Suppressor macrophage treated with lipopolysaccharide for 1 hour (primary cell): ENCODE measurements around the gene STX16.

ENCODE experiments used
- DNase-seq, 3 donors: peaks; one replicate each; pipeline ENCODE4 v3.0.0-alpha.2; 2020 to 2022

STX16 gene

DNA sequence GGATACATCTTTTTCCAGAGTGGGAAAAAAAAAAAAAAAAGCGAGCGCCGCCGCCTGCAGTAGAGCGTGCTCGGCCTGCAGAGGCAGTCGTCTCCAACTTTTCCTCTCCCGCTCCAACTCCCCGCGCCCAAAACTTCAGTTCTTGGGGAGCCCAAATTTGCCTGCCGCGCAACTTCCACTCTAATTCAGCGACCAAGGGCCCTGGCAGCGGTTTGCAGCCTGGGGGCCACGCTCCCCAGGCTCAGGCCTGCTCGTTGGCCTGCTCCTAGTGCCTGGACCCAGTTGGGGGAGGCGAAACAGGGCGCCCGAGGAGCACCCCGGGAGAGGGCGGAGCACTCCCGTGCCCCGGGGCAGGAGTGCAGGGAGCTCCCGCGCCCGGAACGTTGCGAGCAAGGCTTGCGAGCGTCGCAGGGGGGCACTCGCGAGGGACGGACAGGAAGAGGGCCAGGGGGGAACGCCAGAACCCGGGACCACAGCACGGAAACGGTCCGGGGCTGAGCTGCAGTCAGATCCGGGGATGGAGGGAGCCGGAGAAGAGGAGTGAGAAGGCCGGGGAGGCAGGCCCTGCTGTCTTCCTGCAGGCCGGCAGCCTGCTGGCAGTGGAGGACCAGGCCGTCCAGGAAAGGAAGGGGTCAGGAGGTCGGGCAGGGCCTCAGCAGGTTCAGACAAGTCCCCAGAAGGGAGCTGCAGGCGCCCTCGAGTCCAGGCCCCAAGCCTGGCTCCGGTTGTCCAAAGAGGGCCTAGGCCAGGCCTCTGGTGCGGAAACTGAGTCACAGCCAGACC lies at the start of gene STX16:
STX16 (plus strand) TSS at position 508 of the 783 bp plus-strand sequence. CDS start 724 bp downstream, outside the sequence.
- DNase-seq = peak; percentile 94 to 97 (median 96)

- DNase-seq = no peak
Observed at GRCh38 chr20:58602124-58602523, 49.0 kb upstream of the STX16 start.

DNA sequence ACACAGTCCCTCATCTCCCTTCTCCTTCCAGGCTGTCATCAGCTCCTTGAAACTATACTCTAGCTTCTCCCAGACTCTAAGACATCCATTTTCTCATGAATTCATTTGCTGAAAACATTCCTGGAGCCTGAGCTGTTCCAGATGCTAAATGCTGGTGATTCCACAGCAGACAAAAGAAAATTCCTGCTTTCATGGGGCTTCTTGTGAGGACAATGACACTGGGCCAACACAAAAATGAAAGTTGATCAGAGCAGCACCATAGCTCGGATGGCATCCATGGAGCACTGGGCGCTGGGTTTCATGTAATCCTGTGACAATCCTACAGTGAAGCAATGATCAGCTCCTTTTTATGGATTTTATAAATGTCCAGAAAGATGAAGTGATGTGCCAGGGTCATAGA lies 47.4 kb upstream of the STX16 start:
- DNase-seq = no peak

DNA sequence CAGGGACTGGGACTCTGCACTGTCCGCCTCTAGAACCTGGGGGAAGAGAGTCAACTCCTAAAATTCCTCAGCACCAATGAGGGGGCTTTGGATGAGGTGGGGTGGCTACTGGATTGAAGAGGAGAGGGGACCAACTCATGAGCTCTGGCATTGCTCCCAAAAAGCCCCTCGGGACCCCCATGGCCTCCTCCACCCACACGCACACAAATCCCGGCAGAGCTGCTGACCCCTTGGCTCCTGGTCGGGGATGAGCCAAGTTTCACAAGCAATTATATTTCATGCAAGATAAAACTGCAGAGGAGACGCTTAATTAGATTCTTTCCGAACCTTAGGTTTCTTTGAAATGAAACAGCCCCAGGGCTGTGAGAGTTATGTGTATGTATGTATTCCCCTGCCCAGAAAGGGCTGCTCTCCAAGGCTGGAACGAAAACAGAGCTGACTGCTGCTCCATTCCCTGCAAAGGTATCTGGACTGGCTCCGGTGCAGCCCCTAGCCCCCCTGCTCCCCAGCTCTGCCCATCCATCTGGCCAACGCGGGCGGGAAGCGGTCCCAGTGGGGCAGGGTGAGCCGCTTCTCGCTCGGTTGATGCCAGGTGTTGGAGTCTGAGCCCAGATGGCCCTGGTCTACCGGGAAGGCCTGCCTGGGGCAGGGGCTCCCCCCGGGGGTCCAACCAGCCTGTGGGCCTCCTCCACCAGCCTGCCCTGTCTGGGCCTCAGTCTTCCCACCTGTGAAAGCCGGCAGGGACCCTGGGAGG lies 46.8 kb upstream of the STX16 start:
- DNase-seq = no peak

GRCh38 chr20:58605292-58606065 lies 45.6 kb upstream of the STX16 start:
- DNase-seq = no peak

DNA sequence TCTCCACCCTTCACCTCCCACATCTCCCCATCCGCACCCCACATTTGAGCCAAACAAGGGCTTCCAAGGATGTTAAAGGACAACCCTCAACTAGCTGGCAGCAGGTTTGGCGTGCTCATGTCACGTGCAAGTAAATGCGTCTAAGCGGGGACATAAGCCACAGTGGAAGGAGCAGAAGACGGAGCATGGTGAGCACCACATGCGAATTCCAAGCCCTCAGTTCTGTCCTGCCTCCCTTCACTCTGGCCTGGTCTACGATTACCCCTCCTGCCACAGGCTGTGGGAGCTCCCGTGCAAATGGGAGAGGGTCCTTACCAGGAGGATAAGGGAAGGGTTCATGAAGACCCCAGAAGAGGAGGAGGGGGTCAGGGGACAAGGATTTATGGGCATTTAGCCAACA lies 44.9 kb upstream of the STX16 start:
- no peak for DNase-seq

DNA sequence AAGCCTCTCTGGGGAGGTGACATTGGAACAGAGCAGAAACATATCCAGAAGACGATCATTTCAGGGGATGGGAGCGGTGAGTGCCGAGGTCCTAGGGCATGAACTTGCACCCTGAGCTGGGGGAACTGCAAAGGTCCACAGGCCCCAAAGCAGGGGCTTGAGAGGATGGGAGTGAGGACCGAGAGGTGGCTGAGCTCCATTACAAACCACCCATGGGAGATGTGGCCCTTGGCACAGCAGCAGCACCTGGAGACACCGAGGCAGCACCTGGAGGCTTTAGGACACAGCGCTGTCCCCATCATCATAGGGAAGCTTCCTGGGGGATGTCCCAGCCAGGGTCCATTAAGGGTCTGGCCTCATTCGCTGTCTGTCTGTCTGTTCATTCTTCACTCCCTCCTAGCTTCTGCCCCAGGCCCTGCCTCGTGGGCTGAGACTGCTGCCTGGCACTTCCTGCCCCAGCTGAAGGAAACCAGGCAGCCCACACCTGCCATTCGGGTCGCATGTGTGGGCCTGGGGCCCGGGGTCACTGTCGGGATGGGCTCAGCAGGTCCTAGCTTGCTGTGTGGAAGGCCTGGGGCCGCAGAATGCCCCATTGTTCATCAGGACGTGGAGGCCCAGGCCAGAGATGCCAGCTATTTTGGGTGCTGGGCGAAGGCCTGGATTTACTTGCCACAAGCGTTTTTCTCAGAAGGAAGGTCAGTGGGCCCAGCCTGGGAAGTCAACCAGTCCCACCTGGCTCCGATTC lies 42.8 kb upstream of the STX16 start:
- DNase-seq = no peak

- DNase-seq = no peak
Observed at GRCh38 chr20:58609026-58609425, 42.1 kb upstream of the STX16 start.

- DNase-seq = no peak
Observed at GRCh38 chr20:58610071-58610800, 40.8 kb upstream of the STX16 start.

GRCh38 chr20:58610811-58611210 lies 40.3 kb upstream of the STX16 start:
- DNase-seq = no peak

- no peak for DNase-seq
Observed at GRCh38 chr20:58611236-58612030, 39.6 kb upstream of the STX16 start.

GRCh38 chr20:58612121-58612691 lies 38.9 kb upstream of the STX16 start:
- DNase-seq = no peak

DNA sequence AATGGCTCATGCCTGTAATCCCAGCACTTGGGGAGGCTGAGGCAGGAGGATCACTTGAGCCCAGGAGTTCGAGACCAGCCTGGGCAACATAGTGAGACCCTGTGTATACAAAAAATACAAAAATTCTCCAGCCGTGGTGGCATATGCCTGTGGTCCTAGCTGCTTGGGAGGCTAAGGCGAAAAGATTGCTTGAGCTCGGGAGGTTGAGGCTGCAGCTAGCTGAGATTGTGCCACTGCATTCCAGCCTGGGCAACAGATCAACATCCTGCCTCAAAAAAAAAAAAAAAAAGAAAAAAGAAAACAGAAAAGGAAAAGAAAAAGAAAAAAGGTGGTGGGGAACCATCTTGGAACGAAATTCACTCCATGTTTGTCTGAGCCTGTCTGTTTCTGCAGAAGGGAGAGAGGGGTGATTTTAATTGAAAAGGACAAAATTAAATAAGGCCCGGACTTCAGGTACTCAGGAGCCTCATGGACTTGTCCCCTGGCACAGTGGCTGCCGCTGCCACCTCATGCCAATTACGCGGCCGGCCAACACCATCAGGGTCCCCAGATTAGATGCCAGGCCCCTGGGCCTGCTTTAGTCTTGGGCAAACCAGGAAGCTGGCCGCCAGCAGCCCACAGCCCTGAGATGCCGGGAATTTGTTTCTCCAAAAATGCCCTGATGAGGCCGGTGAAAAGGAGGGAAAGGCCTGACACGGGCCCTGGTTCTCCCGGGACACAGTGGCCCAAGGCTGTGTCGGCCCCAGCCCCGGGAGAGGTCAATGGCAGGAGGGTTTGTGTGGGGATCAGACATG lies 37.8 kb upstream of the STX16 start:
- DNase-seq = no peak

- DNase-seq = no peak
Observed at GRCh38 chr20:58614366-58614765, 36.7 kb upstream of the STX16 start.

DNA sequence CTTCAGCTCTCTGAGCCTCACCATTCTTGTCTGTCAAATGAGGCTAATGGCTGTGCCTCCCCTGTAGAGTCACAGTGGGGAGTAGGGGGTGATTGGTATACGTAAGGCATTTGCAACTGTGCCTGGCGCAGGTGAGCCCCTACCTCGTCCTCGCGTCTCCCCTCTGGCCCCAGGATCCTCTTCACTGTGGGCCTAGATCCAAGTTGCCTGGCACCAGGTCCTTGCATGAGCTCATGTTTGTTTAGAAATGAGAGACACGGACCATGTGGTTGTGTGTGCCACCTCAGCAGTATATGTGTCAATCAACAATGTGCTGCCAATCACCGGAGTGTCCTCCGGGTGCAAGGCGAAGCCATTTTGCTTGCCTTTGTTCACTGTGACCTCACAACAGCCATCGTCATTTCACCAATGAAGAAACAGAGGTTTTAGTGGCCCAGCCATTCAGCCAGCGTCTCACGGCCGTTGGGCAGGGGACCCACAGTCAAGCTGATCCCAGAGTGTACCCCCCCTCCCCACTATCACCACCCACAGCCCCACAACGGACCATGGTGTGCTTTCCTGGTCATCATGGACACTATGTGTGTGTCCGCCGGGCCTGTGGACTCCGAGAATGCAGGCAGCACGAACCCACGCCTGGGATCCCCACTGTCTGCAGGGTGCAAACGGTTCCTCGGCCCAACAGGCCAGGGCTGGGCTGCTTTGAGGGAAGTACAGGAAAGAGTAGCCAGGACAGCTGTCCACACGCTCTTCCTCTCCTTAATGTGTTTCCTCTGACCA lies 35.9 kb upstream of the STX16 start:
- no peak for DNase-seq

- DNase-seq = no peak
Observed at GRCh38 chr20:58616411-58616810, 34.7 kb upstream of the STX16 start.

DNA sequence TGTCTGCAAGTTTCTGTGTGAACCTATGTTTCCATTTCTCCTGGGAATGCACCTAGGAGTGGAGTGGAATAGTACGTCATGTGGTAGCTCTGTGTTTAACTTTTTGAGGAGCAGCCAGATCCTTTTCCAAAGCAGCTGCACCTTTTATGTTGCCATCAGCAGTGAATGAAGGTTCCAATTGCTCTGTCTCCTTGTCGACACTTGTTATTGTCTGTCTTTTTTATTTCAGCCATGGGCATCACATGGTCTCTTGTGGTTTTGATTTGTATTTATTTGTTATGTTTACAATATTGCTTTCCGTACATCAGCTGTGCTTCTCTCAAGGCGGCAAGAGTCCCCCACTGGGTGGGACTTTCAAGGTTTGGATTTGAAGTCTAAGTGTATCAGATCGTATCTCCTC lies 33.9 kb upstream of the STX16 start:
- no peak for DNase-seq

DNA sequence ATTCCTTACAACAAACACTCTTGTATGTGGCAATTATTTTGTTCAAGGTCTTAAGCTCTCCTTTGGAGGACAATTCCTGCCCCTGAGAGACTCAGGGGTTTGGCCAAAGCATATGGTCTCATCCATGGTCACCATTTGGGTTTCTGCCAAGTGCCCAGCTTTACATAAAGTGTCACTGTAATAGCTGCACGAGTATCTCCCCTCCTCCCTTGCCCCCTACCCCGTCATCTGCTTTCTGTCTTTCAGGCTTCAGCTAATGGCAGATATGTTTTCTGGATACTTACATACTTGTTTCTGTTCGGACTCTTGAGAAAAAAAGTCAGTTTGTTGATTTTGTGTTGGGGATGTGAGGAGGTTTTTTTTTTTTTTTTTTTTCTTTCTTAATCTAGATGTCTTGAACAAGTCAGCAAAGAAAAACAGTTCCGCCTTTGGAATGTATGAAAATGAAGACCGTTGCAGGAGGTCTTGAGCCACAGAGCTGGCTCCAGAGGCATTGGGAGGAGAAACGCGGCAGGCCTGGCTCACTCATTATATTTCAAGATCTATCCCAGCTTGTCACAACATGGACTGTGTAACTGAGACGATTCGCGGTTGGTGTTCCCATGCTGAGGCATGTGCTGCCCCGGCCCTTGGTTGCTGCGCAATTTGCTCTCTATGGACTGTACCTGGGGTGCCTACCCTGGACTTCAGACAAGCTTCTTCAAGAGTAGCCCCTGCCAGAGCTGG lies 32.6 kb upstream of the STX16 start:
- no peak for DNase-seq
